ENCODE results near the gene ISL2.

GRCh38 chr15:76354823-76355440, 18.4 kb downstream of the ISL2 start:
- TF ChIP-seq, protein P1, sequence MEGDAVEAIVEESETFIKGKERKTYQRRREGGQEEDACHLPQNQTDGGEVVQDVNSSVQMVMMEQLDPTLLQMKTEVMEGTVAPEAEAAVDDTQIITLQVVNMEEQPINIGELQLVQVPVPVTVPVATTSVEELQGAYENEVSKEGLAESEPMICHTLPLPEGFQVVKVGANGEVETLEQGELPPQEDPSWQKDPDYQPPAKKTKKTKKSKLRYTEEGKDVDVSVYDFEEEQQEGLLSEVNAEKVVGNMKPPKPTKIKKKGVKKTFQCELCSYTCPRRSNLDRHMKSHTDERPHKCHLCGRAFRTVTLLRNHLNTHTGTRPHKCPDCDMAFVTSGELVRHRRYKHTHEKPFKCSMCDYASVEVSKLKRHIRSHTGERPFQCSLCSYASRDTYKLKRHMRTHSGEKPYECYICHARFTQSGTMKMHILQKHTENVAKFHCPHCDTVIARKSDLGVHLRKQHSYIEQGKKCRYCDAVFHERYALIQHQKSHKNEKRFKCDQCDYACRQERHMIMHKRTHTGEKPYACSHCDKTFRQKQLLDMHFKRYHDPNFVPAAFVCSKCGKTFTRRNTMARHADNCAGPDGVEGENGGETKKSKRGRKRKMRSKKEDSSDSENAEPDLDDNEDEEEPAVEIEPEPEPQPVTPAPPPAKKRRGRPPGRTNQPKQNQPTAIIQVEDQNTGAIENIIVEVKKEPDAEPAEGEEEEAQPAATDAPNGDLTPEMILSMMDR (optimal IDR thresholded peaks at IDR 0.05 in 1 of 3, IDR thresholded peaks at IDR 0.05 in 1 of 3, conservative IDR thresholded peaks at IDR 0.05 in 1 of 3; ENCODE audit: extremely low read depth in 1 of 3, insufficient read depth in 2 of 3, low read length in 3 of 3) = no peak
- no peak for TF ChIP-seq EZH2 (IDR thresholded peaks at IDR 0.05; ENCODE audit: low read length)

All from keratinocyte (primary cell).